ENCODE measurements around the gene WNT1. TPM values are rescaled to one million over a fixed set of nuclear protein-coding genes. Genes with fewer than 3 reads are reported as not detected.

WNT1 gene
- total RNA-seq, 2 experiments from 2014 or later, result not detected

DNA sequence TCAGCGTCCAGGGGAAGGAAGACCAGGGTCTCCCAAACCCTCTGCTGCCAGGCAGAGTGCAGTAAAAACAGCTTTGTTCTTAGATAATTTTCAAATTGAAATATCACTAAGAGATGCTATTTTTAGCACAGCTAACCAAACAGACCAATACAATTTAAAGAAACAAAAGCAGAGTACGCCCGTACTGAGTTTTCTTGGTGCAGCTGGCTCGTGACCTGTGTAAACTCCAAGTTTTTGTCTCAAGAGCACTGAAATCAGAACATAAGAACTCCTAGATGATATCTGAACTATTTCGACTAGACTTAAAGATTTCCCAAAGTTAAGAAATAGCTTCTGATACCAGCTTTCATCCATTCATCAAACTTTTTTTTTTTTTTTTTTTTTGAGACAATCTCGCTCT is 31.2 kb upstream of the WNT1 start:
- no peak for DNase-seq
- Mint-ChIP-seq H3K4me1 (ENCODE audit: low read depth) (peaks cover 10% of the 10 kb centered on the region), H3K27me3 (no peaks in the 10 kb centered on the region), H3K27ac (no peak overlapping the region), H3K9me3 (no peaks in the 10 kb centered on the region), H3K36me3 (ENCODE audit: low read depth) (peaks cover 7% of the 10 kb centered on the region), H3K4me3 (no peak overlapping the region)
- intact Hi-C loops (cut with micrococcal nuclease), result no loop called here
- CTCF ChIA-PET, result interaction anchor here (0.9 to 51.8 kb wide), 8 partner anchors 11 to 97 kb away, joined by 3 to 896 read pairs (median 4); partner anchors contain the start of genes DDN and WNT1
- ATAC-seq, result no peak
- POLR2A ChIA-PET, result interaction anchor here (1.0 to 1.1 kb wide), 2 partner anchors 10 to 16 kb away, joined by 3 to 4 read pairs; no protein-coding TSS in a partner anchor
- TF ChIP-seq, protein P1, sequence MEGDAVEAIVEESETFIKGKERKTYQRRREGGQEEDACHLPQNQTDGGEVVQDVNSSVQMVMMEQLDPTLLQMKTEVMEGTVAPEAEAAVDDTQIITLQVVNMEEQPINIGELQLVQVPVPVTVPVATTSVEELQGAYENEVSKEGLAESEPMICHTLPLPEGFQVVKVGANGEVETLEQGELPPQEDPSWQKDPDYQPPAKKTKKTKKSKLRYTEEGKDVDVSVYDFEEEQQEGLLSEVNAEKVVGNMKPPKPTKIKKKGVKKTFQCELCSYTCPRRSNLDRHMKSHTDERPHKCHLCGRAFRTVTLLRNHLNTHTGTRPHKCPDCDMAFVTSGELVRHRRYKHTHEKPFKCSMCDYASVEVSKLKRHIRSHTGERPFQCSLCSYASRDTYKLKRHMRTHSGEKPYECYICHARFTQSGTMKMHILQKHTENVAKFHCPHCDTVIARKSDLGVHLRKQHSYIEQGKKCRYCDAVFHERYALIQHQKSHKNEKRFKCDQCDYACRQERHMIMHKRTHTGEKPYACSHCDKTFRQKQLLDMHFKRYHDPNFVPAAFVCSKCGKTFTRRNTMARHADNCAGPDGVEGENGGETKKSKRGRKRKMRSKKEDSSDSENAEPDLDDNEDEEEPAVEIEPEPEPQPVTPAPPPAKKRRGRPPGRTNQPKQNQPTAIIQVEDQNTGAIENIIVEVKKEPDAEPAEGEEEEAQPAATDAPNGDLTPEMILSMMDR (IDR thresholded peaks at IDR 0.05), result no peak

DNA sequence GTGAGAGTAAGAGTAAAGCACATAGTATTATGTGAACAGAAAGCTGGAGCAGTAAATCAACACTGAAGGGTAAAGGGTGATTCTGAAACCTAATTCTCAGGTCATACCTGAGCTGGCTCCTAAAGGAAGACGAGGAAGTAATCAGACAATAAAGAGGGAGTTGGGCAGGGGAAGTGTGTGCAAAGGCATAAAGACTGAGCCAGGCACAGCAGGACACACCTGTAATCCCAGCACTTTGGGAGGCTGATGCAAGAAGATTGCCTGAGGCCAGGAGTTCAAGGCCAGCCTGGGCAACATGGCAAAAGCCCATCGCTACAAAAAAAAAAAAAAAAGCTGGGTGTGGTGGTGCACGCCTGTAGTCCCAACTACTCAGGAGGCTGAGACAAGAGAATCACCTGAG is 30.4 kb upstream of the WNT1 start:
- ChIA-PET CTCF (interaction anchor here (0.9 to 51.8 kb wide), 10 partner anchors 10 to 141 kb away, joined by 3 to 896 read pairs (median 4); partner anchors contain the start of genes ARF3, DDN and WNT1), POLR2A (interaction anchor here (1.0 kb wide), 1 partner anchor 11 kb away, joined by 3 read pairs; no protein-coding TSS in a partner anchor)
- DNase-seq (no peak), ATAC-seq (no peak)
- intact Hi-C loops (cut with micrococcal nuclease), result no loop called here
- Mint-ChIP-seq H3K4me1 (ENCODE audit: low read depth) (peaks cover 10% of the 10 kb centered on the region), H3K27me3 (no peaks in the 10 kb centered on the region), H3K4me3 (no peak overlapping the region), H3K27ac (no peak overlapping the region), H3K9me3 (no peaks in the 10 kb centered on the region), H3K36me3 (ENCODE audit: low read depth) (peaks cover 7% of the 10 kb centered on the region)
- TF ChIP-seq, protein P1 (IDR thresholded peaks at IDR 0.05), result no peak

DNA sequence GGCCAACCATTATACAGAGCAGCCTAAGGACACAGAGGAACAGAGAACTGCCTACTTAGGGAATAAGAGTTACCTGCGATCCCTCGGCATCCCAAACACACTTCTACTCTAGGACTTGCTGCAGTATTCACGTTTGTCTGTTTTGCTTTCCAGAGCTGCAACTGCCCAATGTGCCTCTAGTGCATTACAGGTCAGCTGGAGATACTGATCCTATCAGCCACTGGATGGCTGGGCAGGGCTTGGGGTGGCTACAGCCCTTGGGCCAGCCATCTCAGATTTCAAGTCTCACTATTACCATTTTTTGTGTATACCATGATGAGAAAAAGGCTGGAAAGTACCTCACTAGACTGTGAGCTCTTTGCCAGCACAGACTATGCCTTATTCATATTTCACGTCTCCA is 25.4 kb upstream of the WNT1 start:
- ChIA-PET POLR2A (interaction anchor here (0.7 to 2.5 kb wide), 4 partner anchors 9 to 100 kb away, joined by 3 to 11 read pairs (median 4); partner anchors contain the start of genes DDX23 and FKBP11), CTCF (interaction anchor here (0.7 to 51.8 kb wide), 10 partner anchors 11 to 111 kb away, joined by 3 to 896 read pairs (median 5); partner anchors contain the start of genes DDN, DDX23, FKBP11 and WNT1)
- TF ChIP-seq, protein P1 (IDR thresholded peaks at IDR 0.05), result no peak
- no peak for ATAC-seq
- peaks cover 6% of the 10 kb centered on the region for H3K36me3 Mint-ChIP-seq (ENCODE audit: low read depth)
- H3K27ac Mint-ChIP-seq, result no peak overlapping the region
- H3K4me1 Mint-ChIP-seq (ENCODE audit: low read depth), result peaks cover 28% of the 10 kb centered on the region
- intact Hi-C loops (cut with micrococcal nuclease), result no loop called here
- no peak for DNase-seq
- H3K9me3 Mint-ChIP-seq, result no peaks in the 10 kb centered on the region
- no peak overlapping the region for H3K4me3 Mint-ChIP-seq
- H3K27me3 Mint-ChIP-seq, result no peaks in the 10 kb centered on the region

DNA sequence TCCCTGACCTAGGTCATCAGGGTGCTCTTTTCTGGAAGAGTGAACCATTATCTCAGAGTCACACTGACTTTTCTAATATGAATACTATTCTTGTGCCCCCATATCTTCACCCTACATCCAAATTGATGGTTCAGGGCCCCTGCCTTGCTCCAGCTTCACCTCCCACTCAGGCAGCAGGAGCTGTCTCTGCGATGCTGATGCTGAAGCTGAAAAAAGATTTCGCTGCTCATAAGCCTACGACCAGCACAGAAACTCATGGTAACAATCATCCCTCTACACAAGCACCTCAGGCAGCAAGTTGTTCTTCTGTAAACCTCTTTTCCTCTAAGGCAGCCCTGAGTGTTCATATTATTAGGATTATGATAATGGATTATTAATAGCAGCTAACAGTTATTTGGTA is 24.1 kb upstream of the WNT1 start:
- TF ChIP-seq, protein P1 (IDR thresholded peaks at IDR 0.05), result no peak
- Mint-ChIP-seq H3K9me3 (no peaks in the 10 kb centered on the region), H3K36me3 (ENCODE audit: low read depth) (peaks cover 2% of the 10 kb centered on the region), H3K4me1 (ENCODE audit: low read depth) (peaks cover 25% of the 10 kb centered on the region), H3K27me3 (peaks cover 1% of the 10 kb centered on the region), H3K4me3 (no peak overlapping the region), H3K27ac (no peak overlapping the region)
- ChIA-PET CTCF (interaction anchor here (1.2 to 51.8 kb wide), 4 partner anchors 17 to 50 kb away, joined by 4 to 896 read pairs (median 62); partner anchors contain the start of genes DDN and WNT1), POLR2A (interaction anchor here (2.5 kb wide), 1 partner anchor 11 kb away, joined by 11 read pairs; no protein-coding TSS in a partner anchor)
- intact Hi-C loops (cut with micrococcal nuclease), result no loop called here
- ATAC-seq, result no peak
- no peak for DNase-seq

DNA sequence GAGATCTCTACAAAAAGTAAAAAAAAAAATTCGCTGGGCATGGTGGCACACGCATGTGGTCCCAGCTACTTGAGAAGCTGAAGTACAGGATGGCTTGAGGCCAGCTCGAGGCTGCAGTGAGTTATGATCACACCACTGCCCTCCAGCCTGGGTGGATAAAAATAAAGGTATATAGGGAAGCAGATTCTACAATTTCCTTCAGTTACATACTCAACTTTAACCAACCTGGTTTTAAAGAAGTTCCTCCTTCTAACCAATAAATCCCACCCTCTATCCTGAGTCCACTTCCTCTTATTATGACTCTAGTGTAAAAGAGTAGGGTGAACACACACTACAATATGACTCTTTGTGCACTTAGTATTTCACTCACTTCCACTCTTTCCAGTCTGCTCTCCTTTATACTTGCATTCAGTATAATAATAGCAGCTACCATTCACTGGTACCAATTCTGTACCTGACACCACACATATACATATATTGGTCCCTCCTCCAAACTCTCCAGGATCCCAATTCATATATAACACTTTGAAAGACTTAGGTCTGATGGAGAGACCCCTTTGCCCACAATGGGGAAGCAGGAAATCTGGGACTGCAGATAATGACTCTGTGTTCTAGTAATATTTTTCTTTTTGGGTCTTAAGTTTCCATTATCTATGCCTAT is 23.2 kb upstream of the WNT1 start:
- TF ChIP-seq, protein P1 (IDR thresholded peaks at IDR 0.05), result no peak
- intact Hi-C loops (cut with micrococcal nuclease), result no loop called here
- H3K4me1 Mint-ChIP-seq (ENCODE audit: low read depth), result peaks cover 25% of the 10 kb centered on the region
- no peak for ATAC-seq
- peaks cover 1% of the 10 kb centered on the region for H3K27me3 Mint-ChIP-seq
- ChIA-PET POLR2A (interaction anchor here (0.7 kb wide), 1 partner anchor 30 kb away, joined by 3 read pairs; the partner anchor contains the start of gene FKBP11), CTCF (interaction anchor here (1.0 to 51.8 kb wide), 7 partner anchors 18 to 109 kb away, joined by 3 to 896 read pairs (median 14); partner anchors contain the start of genes DDN, FKBP11 and WNT1)
- H3K27ac Mint-ChIP-seq, result peak overlapping the region; percentile 13
- DNase-seq, result no peak
- peaks cover 1% of the 10 kb centered on the region for H3K36me3 Mint-ChIP-seq (ENCODE audit: low read depth)
- H3K4me3 Mint-ChIP-seq, result peak overlapping the region; percentile 96
- no peaks in the 10 kb centered on the region for H3K9me3 Mint-ChIP-seq
